OCI-LY7 (cell line): ENCODE data around the gene NAB1.

Experiments
- CTCF ChIP-seq: fragments of 200-600 bp; sonication (generic); conservative IDR thresholded peaks from 2 replicates; pipeline ENCODE4 v1.5.1; 2014; ENCODE audit warnings: mild to moderate bottlenecking, antibody characterized with exemption, low read length, moderate library complexity, mixed read lengths
- EZH2phosphoT487 ChIP-seq: fragments of 200-600 bp; sonication (generic); IDR thresholded peaks from 2 replicates; pipeline ENCODE4 v1.6.1; 2018; ENCODE audit warnings: low read depth, borderline replicate concordance, mild to moderate bottlenecking, mixed run types, antibody characterized with exemption, low read length, moderate library complexity, mixed read lengths

GRCh38 chr2:190697421-190697820, 48.5 kb downstream of the NAB1 start:
- TF ChIP-seq CTCF: no peak
- no peak for TF ChIP-seq EZH2phosphoT487
